Panc1 (cell line): Measurements from ENCODE around the gene CITED4. TPM values are rescaled to one million over a fixed set of nuclear protein-coding genes. Genes with fewer than 3 reads are reported as not detected.

Experiments used
- ATAC-seq: fragments of 200-7000 bp; cut with Tn5 transposase; 2 replicates; pipeline ENCODE4 v1.9.1; 2020; ENCODE audit warnings: mild to moderate bottlenecking, moderate library complexity
- BruUV-seq: library from RNA; stranded (reverse); fragments of 400-500 nt; replicated peaks from 2 replicates; lab custom pipeline; 2021; lab: Mats Ljungman, UMichigan
- CTCF ChIA-PET: fragments of 300-600 bp; sonication (Branson Sonifier 250); formaldehyde crosslinking; loops from one replicate; lab custom pipeline; 2022; ENCODE audit warnings: antibody characterized with exemption; lab: Charles Lee
- POLR2A ChIA-PET: fragments of 300-600 bp; sonication (Branson Sonifier 250); formaldehyde crosslinking; loops from one replicate; lab custom pipeline; 2022; ENCODE audit warnings: antibody characterized with exemption; lab: Charles Lee
- DNase-seq: peaks from one replicate; pipeline ENCODE4 v3.0.0-alpha.2; 2010; ENCODE audit warnings: low read depth, low spot score
- H3K27ac ChIP-seq: 2 replicates; pipeline ENCODE4 v1.5.1; 2011; ENCODE audit warnings: mild to moderate bottlenecking, low read length, inconsistent platforms
- H3K27me3 ChIP-seq: fragments of 200-500 bp; sonication (Bioruptor generic); 2 replicates; pipeline ENCODE4 v1.6.0; 2014; ENCODE audit warnings: low read length, inconsistent platforms; ENCODE audit not compliant: control insufficient read depth, insufficient read depth
- H3K36me3 ChIP-seq: fragments of 200-500 bp; sonication (Bioruptor generic); 2 replicates; pipeline ENCODE4 v1.5.1; 2014; ENCODE audit warnings: inconsistent platforms, mild to moderate bottlenecking, low read length, moderate library complexity; ENCODE audit not compliant: control insufficient read depth, insufficient read depth
- H3K4me1 ChIP-seq: 2 replicates; pipeline ENCODE4 v1.5.1; 2011; ENCODE audit warnings: inconsistent platforms, mild to moderate bottlenecking, low read length, moderate library complexity; ENCODE audit not compliant: control insufficient read depth, insufficient read depth
- H3K4me3 ChIP-seq, 2 experiments: 2 replicates each; pipeline ENCODE4 v1.5.1; 2011 to 2012; ENCODE audit warnings: low read depth in 2 of 2, low read length in 2 of 2, mild to moderate bottlenecking in 2 of 2, inconsistent platforms in 1 of 2, moderate library complexity in 1 of 2
- H3K9me3 ChIP-seq: fragments of 200-500 bp; sonication (Bioruptor generic); 2 replicates; pipeline ENCODE4 v1.5.1; 2014; ENCODE audit warnings: low read depth, mild to moderate bottlenecking, inconsistent platforms, low read length, moderate library complexity; ENCODE audit not compliant: control insufficient read depth, insufficient read depth
- POLR2AphosphoS5 ChIP-seq: IDR thresholded peaks from 2 replicates; pipeline ENCODE4 v1.6.1; 2012; ENCODE audit warnings: mild to moderate bottlenecking, low read depth, low read length, moderate library complexity
- SIN3A ChIP-seq: IDR thresholded peaks from 2 replicates; pipeline ENCODE4 v1.6.1; 2012; ENCODE audit warnings: low read depth, mild to moderate bottlenecking, low read length, moderate library complexity, borderline replicate concordance; ENCODE audit not compliant: insufficient read depth
- TCF7L2 ChIP-seq: IDR thresholded peaks from 2 replicates; pipeline ENCODE4 v1.6.1; 2011; ENCODE audit warnings: mild to moderate bottlenecking, low read depth, low read length, inconsistent platforms
- in situ Hi-C: cut with HindIII; loops from 2 replicates; pipeline ENCODE4 v1.10.0; 2016; ENCODE audit warnings: low sequenced_read_pairs, low pct_unique_long_range_greater_than_20kb
- intact Hi-C: fragments of 100-400 bp; cut with micrococcal nuclease; formaldehyde crosslinking; loops from one replicate; pipeline ENCODE4 v1.10.0; 2022; ENCODE audit not compliant: unreplicated experiment
- total RNA-seq: library from RNA; stranded (reverse); gene quantifications from one replicate; pipeline ENCODE4 v1.2.1, GENCODE V29; 2021; ENCODE audit not compliant: unreplicated experiment
- TF ChIP-seq, protein P1 (sequence below), 2 experiments: IDR thresholded peaks; 2 replicates each; pipeline ENCODE4 v1.6.1; 2011 to 2012; ENCODE audit warnings: low read depth in 2 of 2, control low read depth in 1 of 2, low read length in 1 of 2, mild to moderate bottlenecking in 1 of 2, moderate library complexity in 1 of 2; ENCODE audit not compliant: insufficient read depth in 1 of 2
- TF ChIP-seq, protein P2 (sequence below): fragments of 450-650 bp; IDR thresholded peaks from 2 replicates; pipeline ENCODE4 v1.5.1; 2017; ENCODE audit warnings: mild to moderate bottlenecking

The CITED4 gene
- total RNA-seq, 1 experiment from 2014 or later: 145 TPM

DNA sequence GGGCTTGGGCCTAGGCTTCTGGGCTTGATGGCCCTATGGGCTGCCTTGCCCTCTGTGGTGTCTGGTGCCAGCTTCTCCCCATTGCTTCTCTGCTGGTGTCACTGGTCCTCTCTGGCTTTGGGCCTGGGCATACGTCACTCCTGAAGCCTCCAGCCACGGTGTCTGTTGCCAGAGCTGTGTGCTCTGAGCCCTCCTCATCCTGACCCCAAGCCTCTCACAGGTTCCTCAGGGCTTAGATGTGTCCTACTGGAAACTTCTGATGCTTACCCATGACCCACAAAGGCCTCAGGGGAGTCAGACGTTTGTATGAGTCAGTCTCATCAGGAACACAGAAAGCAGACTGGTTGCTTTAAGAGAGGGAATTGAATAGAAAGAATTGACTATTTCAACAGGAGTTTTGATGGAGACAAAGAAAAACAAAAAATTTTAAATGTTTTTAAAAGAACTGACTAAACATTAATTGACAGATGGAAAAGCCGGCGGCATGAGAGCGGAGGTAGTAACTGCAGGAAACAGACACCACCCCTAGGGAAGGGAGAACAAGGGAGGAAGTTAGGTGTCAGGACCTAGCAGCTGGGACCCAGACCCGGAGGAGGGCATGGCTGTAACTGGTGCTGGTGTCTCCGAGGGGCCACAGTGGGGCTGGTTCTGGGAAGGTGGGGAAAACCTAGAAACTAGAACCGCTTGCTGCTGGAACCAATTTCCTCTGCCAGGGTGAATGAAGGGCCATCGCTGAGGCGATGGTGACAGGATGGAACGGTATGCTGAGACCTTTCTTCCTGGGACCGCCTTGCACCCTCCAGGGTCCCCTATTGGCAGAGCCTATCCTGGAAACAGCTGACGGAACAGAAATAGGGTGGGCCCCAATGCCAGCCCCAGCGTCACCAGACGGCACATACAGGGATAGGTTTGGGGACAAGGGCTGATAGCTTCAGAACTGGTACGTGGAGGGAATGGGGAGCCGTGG lies 40.0 kb upstream of the CITED4 start:
- Histone ChIP-seq H3K9me3 (no peaks in the 10 kb centered on the region), H3K27me3 (no peaks in the 10 kb centered on the region), H3K27ac (peak overlapping the region; percentile 74), H3K36me3 (no peaks in the 10 kb centered on the region), H3K4me3 (no peak overlapping the region), H3K4me1 (peaks cover 38% of the 10 kb centered on the region)
- peak; percentile 79 for ATAC-seq
- intact Hi-C loops (no loop called here), in situ Hi-C loops (no loop called here)
- no peak for DNase-seq
- no TSS peak for BruUV-seq
- TF ChIP-seq, protein P1, sequence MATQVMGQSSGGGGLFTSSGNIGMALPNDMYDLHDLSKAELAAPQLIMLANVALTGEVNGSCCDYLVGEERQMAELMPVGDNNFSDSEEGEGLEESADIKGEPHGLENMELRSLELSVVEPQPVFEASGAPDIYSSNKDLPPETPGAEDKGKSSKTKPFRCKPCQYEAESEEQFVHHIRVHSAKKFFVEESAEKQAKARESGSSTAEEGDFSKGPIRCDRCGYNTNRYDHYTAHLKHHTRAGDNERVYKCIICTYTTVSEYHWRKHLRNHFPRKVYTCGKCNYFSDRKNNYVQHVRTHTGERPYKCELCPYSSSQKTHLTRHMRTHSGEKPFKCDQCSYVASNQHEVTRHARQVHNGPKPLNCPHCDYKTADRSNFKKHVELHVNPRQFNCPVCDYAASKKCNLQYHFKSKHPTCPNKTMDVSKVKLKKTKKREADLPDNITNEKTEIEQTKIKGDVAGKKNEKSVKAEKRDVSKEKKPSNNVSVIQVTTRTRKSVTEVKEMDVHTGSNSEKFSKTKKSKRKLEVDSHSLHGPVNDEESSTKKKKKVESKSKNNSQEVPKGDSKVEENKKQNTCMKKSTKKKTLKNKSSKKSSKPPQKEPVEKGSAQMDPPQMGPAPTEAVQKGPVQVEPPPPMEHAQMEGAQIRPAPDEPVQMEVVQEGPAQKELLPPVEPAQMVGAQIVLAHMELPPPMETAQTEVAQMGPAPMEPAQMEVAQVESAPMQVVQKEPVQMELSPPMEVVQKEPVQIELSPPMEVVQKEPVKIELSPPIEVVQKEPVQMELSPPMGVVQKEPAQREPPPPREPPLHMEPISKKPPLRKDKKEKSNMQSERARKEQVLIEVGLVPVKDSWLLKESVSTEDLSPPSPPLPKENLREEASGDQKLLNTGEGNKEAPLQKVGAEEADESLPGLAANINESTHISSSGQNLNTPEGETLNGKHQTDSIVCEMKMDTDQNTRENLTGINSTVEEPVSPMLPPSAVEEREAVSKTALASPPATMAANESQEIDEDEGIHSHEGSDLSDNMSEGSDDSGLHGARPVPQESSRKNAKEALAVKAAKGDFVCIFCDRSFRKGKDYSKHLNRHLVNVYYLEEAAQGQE (IDR thresholded peaks at IDR 0.05; ENCODE audit: insufficient read depth in 1 of 2, low read depth in 2 of 2, low read length in 1 of 2): no peak
- TF ChIP-seq SIN3A: no peak
- TF ChIP-seq POLR2AphosphoS5: no peak
- TF ChIP-seq, protein P2, sequence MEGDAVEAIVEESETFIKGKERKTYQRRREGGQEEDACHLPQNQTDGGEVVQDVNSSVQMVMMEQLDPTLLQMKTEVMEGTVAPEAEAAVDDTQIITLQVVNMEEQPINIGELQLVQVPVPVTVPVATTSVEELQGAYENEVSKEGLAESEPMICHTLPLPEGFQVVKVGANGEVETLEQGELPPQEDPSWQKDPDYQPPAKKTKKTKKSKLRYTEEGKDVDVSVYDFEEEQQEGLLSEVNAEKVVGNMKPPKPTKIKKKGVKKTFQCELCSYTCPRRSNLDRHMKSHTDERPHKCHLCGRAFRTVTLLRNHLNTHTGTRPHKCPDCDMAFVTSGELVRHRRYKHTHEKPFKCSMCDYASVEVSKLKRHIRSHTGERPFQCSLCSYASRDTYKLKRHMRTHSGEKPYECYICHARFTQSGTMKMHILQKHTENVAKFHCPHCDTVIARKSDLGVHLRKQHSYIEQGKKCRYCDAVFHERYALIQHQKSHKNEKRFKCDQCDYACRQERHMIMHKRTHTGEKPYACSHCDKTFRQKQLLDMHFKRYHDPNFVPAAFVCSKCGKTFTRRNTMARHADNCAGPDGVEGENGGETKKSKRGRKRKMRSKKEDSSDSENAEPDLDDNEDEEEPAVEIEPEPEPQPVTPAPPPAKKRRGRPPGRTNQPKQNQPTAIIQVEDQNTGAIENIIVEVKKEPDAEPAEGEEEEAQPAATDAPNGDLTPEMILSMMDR: no peak
- no peak for TF ChIP-seq TCF7L2
- ChIA-PET POLR2A (no interaction called here), CTCF (no interaction called here)

DNA sequence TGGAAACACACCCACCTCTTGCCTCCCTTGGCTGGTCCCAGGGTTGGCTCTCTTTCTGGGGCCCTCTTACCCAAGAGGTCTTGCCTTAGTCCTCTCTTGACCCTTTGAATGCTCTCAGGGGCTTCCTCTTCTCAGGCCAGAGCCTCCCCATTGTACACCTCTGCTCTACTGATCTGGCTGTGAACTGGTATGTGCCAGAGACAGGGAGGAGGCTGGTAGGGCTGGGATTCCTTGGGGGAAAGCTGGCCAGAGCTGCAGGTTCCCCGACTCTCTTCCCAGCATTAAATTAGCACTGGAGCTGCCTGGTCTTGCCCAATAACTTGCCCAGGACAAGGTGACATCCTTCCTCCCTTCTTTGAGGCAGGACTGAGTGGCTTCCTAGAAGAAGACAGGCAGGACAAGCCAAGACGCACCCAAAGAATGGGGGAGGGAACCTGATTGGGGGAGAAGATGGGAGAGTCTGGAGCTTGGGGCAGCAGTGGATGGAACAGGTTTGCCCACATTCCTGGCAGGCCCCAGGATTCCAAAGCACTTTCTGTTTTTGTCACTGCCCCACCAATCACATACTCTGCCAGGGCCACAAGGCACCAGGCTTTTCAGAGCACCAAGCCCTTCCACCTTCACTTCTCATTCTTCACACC lies 37.2 kb upstream of the CITED4 start:
- intact Hi-C loops: no loop called here
- in situ Hi-C loops: no loop called here
- CTCF ChIA-PET: no interaction called here
- Histone ChIP-seq H3K36me3 (no peaks in the 10 kb centered on the region), H3K27me3 (no peaks in the 10 kb centered on the region), H3K9me3 (peaks cover 7% of the 10 kb centered on the region; the same call in 1 of the 2 replicates), H3K27ac (peak overlapping the region; percentile 65), H3K4me1 (peaks cover 38% of the 10 kb centered on the region), H3K4me3 (no peak overlapping the region)
- no TSS peak for BruUV-seq
- ATAC-seq (no peak), DNase-seq (no peak)
- POLR2A ChIA-PET: no interaction called here
- TF ChIP-seq, protein P1 (IDR thresholded peaks at IDR 0.05; ENCODE audit: insufficient read depth in 1 of 2, low read depth in 2 of 2, low read length in 1 of 2): no peak
- TF ChIP-seq SIN3A: no peak
- TF ChIP-seq, protein P2: no peak
- no peak for TF ChIP-seq TCF7L2
- no peak for TF ChIP-seq POLR2AphosphoS5
